HG03575 (cell line): ENCODE results near the gene IL17RA.
"Not testable (repeated sequence)": the region's sequence is repeated elsewhere in the genome, so short reads cannot be mapped to it uniquely, and the experiment has no call there.

Source experiments
- ATAC-seq: cut with Tn5 transposase; IDR thresholded peaks from one replicate; pipeline ENCODE4 v1.9.1; 2021; ENCODE audit not compliant: unreplicated experiment, insufficient number of reproducible peaks, low FRiP score; ENCODE audit errors: extremely low read depth

Gene IL17RA, protein sequence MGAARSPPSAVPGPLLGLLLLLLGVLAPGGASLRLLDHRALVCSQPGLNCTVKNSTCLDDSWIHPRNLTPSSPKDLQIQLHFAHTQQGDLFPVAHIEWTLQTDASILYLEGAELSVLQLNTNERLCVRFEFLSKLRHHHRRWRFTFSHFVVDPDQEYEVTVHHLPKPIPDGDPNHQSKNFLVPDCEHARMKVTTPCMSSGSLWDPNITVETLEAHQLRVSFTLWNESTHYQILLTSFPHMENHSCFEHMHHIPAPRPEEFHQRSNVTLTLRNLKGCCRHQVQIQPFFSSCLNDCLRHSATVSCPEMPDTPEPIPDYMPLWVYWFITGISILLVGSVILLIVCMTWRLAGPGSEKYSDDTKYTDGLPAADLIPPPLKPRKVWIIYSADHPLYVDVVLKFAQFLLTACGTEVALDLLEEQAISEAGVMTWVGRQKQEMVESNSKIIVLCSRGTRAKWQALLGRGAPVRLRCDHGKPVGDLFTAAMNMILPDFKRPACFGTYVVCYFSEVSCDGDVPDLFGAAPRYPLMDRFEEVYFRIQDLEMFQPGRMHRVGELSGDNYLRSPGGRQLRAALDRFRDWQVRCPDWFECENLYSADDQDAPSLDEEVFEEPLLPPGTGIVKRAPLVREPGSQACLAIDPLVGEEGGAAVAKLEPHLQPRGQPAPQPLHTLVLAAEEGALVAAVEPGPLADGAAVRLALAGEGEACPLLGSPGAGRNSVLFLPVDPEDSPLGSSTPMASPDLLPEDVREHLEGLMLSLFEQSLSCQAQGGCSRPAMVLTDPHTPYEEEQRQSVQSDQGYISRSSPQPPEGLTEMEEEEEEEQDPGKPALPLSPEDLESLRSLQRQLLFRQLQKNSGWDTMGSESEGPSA

DNA sequence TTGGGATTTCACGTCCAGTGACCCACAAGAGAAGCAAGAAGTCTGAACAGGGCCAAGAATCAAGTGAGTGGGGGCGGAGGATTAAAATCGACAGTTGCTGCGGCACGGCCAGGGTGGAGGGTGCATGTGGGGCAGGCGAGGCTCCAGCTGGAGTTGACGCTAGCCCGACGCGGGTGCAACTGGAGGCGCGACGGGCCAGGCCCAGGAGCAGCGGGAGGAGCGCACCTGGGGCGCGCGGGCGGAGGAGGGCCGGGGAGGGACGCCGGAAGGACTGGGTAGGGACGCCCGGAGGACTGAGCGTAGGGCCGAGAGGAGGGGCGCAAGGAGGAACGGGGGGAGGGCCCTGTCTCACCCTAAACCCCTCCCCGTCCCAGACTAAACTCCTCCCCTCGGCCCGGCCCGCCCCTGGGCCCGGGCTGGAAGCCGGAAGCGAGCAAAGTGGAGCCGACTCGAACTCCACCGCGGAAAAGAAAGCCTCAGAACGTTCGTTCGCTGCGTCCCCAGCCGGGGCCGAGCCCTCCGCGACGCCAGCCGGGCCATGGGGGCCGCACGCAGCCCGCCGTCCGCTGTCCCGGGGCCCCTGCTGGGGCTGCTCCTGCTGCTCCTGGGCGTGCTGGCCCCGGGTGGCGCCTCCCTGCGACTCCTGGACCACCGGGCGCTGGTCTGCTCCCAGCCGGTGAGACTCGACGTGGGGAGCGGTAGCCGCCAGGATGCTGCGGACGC, at the start of gene IL17RA:
TSS of gene IL17RA (plus strand) at position 447 of the 723 bp plus-strand sequence. CDS start at position 539, 92 bp downstream.
- no peak for ATAC-seq

DNA sequence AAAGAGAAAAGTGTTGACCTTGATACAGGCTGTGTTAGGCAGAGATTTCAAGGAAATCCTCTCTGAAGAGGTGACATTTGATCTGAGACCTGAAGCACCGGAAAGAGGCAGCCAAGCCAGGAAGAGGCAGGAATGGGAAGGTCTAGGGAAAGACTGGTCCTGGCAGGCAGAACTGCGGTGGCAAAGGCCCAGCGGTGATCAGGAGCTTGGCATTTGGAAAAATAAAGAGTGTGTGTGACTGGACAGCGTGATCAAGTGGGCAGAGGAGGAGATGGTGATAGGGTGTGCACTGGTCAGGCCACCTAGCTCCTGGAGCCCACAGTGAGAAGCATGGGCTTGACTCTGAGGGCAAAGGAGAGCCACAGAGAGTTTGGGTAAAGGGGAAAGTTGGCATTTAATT, 49.6 kb upstream of the IL17RA start:
- no peak for ATAC-seq

DNA sequence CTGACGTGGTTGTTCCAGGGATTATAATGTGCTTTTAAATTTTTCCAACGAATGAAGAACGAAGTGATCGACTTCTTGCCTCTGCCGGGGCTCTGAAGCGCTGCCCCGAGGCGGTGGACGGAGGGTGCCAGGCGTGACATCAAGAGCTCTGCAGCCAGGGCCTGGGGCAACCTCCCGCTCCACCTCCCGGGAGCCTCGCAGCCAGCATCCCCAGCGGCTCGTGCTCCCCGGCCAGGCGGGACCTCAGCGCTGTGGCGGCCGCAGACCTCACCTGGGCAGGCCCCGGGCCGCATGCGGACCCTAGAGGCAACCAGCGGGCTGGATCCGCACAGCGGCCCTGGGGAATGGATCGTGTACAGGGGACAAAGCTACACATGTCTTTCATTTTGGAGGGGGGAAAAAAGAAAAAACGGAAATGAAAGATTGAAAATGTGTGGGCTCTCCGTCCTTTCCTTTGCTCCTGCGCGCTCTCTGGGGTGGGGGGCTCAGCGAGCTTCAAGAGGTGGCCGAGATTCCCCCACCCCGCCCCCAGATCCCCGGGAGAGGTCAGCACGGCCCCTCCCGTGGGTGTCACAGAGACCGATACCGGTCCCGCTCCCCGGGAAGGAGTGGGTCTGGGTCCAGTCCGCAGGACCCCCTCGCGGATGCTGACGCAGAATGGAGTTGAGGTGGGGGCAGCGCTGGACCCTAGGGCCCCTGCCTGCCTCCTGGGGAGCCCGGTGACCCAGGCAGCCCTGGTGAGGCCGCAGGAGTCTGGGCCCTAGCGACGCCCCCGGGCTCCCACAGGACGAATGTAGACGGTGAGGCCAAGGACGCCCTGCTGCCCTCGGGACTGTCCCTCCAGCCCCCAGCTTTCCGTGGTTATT, 48.6 kb upstream of the IL17RA start:
- ATAC-seq, result not testable (repeated sequence)

DNA sequence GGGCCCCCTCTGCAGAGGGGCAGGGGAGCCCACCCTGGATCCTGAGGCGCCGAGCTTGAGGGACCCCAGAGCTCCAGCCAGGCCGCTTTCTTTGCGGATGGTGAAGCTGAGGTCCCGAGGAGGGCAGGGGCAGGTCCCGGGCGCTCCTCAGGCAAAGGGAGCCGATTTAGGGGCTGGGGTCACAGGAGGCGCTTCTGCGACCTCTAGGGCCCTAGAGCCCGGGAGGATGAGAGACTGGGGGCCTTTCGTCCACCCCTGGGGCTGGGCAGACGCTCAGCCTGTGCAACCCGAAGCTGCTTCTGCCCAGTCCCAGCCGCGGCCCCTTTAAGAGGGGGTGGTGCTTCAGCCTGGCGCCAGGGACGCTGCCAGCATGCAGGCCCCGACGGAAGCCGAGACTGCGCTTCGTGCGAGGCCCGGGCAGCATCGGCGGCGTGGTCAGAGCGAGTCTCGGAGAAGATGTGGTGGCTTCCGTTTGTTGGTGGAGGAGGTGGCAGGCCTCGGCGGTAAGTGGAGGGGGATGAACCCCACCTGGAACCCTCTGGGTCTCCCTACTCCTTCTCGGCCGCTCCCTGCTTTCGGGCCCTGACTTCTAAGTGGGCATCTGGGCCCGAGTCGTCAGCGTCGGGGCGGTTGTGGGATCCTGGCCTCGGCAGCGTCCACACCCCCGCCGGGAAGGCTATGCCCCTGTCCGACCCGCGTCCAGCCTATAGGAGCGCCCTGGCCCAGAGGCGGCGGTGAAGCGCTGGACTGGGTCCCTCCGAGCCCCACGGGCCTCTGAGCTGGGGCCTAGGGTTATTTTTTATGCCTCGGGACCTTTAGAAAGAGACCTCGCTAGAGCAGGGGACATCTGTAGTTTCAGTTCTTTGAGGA, 47.7 kb upstream of the IL17RA start:
- ATAC-seq, result not testable (repeated sequence)

DNA sequence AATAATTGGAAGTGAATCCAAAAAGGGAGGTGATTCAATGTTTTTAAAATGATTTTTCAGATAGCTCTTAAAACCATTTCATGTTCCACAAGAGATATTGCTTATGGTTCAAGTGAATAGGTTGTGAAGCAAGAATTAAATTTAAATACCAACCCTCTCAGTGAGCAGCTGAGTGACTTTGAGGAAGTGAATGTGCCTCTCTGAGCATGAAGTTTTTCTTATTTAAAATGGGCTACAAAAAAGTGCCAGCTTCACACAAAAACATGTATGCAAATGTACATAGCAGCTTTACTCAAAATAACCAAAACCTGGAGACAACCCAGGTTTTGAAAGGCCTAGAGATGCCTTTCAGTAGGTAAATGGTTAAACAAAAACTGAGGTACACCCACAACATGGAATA, 41.3 kb upstream of the IL17RA start:
- no peak for ATAC-seq

DNA sequence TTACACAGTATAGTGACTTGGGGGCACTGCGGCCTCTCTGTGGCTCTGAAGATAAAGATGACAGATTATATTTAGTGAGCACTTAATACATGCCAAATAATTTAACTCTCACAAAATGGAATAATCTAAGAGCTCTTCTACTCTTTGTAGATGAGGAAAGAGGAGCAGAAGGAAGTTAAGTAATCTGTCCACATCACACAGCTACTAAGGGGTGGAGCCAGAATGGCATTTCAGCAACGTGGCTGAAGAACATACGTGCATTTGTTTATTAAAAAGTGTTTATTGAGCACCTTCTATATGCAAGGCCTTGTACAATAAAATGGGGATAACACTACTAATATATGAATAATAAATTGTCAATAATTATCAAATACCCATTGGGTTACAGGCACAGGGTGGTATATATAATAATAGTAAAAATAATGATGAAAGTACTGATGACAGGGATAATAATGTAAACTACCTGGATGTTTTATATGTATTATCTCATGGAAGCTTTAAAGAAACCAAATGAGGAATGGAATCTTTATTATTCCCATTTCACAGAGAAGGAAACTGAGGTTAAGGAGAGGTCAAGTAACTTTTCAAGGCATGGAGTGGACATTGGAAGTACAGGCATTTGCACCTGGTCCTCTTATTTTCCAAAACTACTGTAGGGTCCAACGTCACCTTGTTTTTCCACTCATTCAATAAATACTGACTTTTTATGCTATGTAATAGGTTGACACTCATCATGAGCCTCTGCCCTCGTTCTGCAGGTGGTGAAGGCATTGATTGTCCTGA, 38.0 kb upstream of the IL17RA start:
- no peak for ATAC-seq

DNA sequence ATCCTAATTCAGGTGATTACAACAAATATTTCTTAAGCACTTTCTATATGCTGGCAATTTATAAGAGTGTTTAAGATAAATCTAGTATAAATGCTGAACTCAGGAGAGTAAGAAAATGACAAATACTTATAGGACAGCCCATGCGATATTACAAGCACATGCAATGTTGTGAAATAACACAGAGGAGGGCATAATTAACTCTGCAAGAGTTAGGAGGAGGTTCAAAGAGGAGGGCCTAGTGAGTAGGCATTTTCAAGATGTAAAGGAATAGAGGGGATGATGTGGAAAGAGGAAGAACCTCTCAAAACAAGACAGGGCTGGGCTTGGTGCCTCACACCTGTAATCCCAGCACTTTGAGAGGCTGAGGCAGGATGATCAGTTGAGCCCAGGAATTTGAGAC, 37.1 kb upstream of the IL17RA start:
- no peak for ATAC-seq

DNA sequence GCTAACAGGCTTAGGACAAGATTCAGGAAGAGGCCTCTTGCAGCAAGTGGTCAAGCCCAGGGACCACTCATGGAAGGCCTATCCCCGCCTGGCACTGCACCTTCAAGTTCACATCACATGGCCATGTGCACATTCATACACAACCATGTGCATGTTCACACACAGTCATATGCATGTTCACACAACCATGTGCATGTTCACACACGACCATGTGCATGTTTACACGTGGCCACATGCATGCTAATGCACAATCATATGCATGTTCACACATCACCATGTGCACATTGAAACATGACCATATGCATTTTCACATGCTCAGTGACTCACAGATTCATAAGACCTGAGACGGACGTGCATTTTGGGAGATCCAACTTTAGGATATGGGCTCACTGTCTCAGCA, 28.7 kb upstream of the IL17RA start:
- ATAC-seq, result no peak

DNA sequence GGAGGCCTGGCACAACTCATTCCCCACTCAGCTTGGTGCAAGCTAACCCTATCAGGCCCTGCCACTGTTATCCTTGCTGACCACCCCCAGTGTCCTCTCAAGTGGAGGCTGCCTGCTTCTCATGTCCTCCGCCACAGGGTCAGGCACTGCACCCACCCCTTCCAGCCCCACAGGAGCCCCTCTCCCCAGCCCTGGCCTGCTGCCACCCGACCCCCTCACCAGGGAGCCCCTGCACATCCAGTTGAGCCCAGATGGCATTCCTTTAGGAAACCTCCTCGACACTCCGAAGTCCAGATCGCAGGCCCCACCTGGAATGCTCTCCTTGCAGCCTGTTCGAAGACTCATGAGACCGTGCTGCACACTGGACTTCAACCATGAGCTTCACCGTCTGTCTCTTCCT, 28.0 kb upstream of the IL17RA start:
- no peak for ATAC-seq

DNA sequence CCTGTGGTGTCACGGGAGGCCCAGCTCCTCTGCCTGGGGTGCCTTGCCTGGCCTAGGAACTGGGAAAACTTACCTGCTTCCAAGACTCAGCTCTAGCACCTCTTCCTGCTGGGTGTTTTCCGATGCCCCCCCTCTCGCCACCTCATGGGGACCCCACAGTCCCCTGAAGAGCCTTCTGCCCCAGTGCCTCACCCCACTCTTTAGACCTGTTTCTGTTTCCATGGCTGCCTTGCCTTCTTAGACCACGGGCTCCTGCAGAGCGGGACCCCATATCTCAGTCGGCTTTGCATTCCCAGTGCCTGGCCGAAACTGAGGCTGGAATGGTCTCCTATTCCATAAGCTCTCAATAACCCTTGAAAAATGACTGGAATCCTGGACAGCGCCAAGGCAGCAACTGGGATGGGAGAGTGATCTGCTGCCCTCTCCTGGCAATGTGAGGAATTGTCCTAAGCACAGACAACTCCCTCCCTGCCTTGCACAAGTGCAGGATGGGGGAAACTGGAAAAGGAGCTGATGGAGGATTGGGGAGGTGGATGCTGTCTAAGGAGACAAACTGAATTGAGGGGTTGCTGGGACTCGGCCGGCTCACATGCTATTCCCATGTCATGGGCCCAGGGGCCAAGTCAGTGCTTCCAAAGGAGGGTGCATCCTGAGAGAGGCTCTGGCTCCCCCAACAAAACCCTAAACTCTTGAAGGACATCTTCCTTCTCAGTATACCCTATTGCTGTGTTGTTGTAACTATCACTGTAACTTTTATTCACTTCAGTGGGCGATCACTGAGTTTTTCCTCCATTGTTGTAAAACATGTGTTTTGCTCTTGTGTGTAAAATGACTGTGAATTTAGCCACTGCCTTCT, 26.6 kb upstream of the IL17RA start:
- ATAC-seq, result no peak

DNA sequence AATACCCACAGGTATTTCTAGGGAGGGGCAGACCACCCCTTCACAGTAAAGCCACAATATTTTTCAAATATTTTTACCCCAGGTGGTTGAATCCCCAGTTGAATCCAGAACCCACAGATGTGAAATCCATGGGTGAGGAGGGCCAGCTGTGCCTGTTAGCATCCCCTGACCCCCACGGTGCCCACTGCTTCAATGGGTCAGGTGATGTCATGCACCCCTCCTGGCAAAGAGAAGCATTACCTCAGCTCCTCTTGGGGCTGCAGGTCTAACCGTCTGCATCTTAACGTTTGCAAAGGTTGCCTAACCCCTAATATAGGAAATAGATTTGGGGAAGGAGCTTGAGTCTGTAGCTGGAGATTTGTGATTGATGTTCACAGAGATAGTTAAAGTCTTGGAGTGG, 24.7 kb upstream of the IL17RA start:
- ATAC-seq, result no peak

DNA sequence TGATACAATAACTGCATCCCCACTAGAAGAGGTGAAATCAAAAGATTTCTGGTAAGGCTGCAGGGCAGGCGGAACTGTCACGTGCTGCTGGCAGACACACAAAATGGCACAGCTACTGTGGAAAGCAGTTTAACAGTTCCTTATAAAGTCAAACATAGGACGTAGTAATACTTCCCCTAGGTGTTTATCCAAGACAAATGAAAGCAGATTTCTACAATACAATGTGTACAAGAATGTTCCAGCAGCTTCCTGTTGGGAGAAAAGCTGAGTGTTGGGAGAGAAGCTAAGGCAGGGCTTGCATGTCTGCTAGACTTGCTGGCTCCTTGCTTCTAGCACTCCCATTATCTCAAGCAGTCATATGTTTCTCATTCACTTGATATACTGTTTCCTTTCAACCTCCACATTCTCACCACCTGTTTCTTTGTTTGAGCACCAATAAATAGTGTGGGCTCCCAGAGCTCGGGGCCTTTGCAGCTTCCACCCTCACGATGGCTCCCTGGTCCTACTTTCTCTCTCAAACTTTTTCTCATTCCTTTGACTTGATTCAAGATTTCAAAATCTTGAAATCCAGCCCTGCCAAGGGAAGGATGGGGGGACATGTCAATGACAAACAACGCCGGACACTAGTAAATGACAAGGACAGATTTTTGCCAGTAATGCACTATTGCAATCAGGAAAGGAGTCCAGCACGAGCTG, 21.2 kb upstream of the IL17RA start:
- no peak for ATAC-seq

DNA sequence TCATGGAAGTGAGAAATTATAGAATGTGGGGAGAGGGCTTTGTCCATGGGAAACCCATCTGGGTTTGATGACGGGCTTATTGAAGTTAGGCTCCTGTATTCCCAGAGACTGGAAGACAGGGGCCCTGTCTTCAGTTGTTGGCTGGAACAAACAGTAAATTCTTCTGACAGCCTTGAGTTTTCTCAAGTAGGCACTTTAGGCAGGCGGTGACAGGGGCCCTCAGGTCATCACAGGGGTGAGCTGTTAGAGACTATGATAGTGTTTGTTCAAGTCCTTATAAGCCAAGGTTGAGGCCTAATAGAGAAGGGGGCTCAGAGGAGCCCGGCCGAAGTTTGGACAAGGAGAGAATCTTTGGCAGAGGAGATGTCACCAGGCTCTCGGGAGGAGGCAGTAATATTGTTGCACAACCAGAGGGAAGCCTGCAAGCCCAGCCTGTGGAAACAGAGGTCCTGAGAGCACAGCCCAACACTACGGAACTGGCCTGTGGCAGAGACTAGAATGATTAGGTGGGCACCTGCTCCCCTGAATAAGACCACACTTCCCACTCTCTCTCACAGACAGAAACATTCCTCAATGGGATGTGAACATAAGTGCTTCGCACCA, 20.2 kb upstream of the IL17RA start:
- ATAC-seq, result no peak

DNA sequence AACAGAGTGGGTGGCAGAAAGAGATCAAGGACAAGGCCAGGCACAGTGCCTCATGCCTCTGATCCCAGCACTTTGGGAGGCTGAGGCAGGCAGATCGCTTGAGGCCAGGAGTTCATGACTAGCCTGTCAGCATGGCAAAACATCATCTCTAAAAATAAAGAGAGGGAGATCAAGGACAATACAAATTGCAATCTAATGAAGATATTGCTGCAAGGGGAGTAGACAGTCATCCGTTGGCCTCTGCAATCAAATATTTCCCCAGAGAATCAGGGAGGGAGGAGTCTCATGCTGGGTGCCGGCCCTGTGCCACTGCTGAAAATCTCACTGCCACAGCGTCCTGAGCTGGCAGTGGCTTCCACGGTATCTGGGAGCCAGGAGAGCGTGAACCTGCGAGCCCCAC, 19.4 kb upstream of the IL17RA start:
- ATAC-seq, result no peak

DNA sequence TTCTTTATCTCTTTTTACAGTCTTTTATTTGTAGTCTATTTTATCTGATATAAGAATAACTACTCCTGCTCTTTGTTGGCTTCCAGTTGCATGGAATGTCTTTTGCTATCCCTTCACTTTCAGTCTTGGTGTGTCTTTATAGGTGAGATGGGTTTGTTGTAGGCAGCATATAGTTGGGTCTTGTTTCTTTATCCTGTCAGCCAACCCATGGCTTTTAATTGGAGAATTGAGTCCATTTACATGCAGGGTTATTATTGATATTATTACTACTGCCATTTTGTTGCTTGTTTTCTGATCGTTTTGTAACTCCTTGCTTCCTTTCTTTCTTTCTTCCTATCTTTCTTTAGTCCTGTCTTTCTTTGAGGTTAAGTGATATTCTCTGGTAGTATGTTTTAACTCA, 11.9 kb upstream of the IL17RA start:
- ATAC-seq, result no peak
